Raji (cell line): ENCODE measurements around the gene CTBP2.

ENCODE experiments used
- POLR2A ChIP-seq: IDR thresholded peaks from 2 replicates; pipeline ENCODE4 v1.6.1; 2011; ENCODE audit warnings: low read depth, low read length, control low read depth; ENCODE audit not compliant: insufficient read depth

Gene CTBP2

GRCh38 chr10:125037145-125037877, 123.1 kb downstream of the CTBP2 start:
- TF ChIP-seq POLR2A: no peak

GRCh38 chr10:125035588-125036295, 124.6 kb downstream of the CTBP2 start:
- TF ChIP-seq POLR2A: no peak

- TF ChIP-seq POLR2A: no peak
These were observed 125.2 kb downstream of the CTBP2 start for GRCh38 chr10:125035136-125035535.

GRCh38 chr10:125034675-125035074, 125.7 kb downstream of the CTBP2 start:
- no peak for TF ChIP-seq POLR2A

GRCh38 chr10:125033146-125033924, 127.0 kb downstream of the CTBP2 start:
- no peak for TF ChIP-seq POLR2A

- no peak for TF ChIP-seq POLR2A
These were observed 127.8 kb downstream of the CTBP2 start for GRCh38 chr10:125032474-125033020.

- TF ChIP-seq POLR2A: no peak
These were observed 129.7 kb downstream of the CTBP2 start for GRCh38 chr10:125030567-125031197.

- no peak for TF ChIP-seq POLR2A
These were observed 130.7 kb downstream of the CTBP2 start for GRCh38 chr10:125029584-125030242.

GRCh38 chr10:125027871-125028869, 132.2 kb downstream of the CTBP2 start:
- TF ChIP-seq POLR2A: no peak

GRCh38 chr10:125026974-125027735, 133.2 kb downstream of the CTBP2 start:
- TF ChIP-seq POLR2A: no peak

GRCh38 chr10:125026036-125026931, 134.1 kb downstream of the CTBP2 start:
- TF ChIP-seq POLR2A: no peak

GRCh38 chr10:125025341-125025740, 135.0 kb downstream of the CTBP2 start:
- TF ChIP-seq POLR2A: no peak
